NCI-H1092 treated with DMSO at 0.1 percent for 48 hours (cell line): Measurements from ENCODE around the gene TRH.
"Not testable (repeated sequence)": the region's sequence is repeated elsewhere in the genome, so short reads cannot be mapped to it uniquely, and the experiment has no call there.

Experiments
- DNase-seq: peaks from one replicate; lab custom pipeline; 2025; lab: John Stamatoyannopoulos, UW

TRH gene

DNA sequence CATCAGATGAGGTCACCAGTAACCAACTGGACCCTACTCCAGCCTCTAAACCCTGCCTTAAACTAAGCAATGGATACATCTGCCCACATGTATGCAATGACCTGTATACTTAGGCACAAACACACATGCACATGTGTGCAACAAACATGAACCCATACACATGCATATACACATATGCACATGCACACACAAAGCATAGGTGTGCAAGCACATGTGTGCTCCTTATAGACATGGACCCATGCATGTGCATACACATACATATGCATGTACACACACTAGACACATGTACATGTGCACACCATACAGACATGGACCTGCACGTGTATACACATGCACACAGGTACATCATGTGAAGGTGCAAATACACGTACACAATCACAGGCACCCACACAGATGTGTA lies 8.6 kb upstream of the TRH start:
- no peak for DNase-seq

DNA sequence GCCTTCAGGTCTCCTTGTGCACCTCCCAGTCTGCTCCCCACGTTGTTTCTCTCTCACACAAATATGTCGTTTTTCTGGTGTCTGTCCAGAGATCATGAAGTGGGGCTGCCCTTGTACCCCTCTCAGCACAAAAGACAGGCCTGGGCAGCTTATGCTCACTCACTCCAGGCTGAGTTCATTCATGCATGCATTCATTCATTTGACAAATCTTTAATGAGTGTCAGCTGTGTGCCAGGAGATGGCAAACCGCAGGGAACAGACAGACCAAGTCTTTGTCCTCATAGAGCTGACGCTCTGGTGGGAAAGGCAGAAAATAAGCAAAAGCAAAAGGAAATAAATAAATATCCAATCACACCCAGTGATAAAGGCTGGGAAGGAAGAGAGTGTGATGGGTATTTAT lies 7.6 kb upstream of the TRH start:
- no peak for DNase-seq

GRCh38 chr3:129967761-129968160 lies 6.8 kb upstream of the TRH start:
- no peak for DNase-seq

GRCh38 chr3:129971351-129972052 lies 3.0 kb upstream of the TRH start:
- no peak for DNase-seq

DNA sequence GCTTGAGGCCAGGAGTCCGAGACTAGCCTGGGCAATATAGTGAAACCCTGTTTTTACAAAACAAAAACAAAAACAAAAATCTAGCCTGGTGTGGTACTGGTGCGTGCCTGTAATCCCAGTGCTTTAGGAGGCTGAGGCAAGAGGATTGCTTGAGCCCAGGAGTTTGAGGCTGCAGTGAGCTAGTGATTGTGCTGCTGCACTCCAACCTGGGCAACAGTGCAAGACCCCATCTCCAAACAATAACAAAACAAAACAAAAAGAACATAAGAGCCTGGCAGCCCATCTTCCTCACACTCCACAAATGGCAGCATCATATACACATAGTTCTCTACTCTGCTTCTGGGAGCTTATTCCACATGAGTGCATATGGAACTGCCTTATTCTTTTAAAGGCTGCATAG lies 2.2 kb upstream of the TRH start:
- no peak for DNase-seq

DNA sequence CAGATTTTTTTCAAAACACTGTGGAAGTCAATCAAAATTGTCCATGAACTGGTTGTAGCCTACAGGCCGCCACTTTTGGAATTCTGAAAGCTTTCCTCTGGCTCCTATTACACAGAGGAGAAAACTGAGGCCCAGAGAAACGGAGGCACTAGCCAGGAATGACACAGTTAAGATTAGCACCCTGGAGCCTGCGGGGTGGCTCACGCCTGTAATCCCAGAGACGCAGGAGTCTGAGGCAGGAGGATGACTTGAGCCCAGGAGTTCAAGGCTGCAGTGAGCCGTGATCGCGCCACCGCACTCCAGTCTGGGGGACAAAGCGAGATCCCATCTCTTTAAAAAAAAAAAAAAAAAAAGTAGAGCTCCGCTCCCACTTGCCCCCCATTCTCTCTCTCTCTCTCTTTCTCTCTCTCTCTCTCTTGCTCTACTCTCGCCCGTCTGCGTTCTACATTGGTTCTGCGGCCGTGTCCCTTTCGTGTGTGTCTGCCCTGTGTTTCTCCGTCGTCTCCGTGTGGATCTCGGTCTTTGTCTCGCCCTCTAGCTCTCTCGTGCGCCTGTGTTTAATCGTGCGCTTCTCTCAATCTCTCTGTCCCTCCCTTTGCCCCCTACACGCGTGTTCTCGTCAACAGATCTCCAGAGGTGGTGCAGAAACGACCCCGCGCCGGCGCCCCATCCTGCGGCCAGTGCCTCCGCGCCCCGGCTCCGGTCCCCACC lies 512 bp upstream of the TRH start:
- no peak for DNase-seq

GRCh38 chr3:129974833-129975704 lies 549 bp downstream of the TRH start:
- peak; percentile 20 for DNase-seq

GRCh38 chr3:129975705-129976048 lies 1.2 kb downstream of the TRH start:
- no peak for DNase-seq

GRCh38 chr3:129976286-129976685 lies 1.8 kb downstream of the TRH start:
- no peak for DNase-seq

DNA sequence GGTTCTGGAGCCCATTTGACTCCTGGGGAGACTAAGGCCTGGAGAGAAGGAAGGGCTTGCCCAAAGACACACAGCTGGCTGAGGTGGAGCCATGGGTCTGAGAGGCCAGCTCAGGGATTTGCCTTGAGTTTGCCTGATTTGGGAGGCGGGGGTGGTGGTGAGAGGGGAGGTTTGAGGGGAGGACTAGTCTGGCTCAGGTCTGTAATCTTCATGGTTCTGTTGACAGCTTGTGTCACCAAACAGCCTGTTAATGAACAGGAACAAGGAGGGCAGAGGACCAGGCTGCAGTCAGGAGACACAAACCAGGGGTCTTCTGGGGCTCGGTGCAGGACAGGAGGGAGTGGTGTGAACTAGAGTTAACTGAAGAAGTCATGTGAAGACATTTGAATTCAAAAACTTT lies 3.6 kb downstream of the TRH start:
- no peak for DNase-seq

DNA sequence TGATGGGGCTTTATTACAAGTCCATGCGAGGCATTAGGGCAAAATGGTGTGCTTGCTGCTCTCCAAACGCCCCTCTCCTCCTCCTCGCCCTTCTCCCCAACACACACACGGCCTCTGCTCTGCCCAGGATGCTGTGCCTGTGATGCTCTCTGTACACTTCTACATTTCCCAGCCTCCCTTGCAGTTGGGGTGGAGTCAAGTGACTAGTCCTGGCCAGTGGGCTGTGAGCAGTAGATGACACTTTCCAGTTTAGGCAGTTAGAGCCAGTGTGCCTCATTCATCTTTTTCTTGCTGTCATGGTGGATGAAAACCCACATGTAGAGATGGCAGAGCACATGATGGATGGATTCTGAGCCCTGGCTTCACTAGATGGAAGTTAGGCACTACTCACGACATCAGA lies 5.4 kb downstream of the TRH start:
- no peak for DNase-seq

GRCh38 chr3:129983561-129983960 lies 9.0 kb downstream of the TRH start:
- DNase-seq = no peak

DNA sequence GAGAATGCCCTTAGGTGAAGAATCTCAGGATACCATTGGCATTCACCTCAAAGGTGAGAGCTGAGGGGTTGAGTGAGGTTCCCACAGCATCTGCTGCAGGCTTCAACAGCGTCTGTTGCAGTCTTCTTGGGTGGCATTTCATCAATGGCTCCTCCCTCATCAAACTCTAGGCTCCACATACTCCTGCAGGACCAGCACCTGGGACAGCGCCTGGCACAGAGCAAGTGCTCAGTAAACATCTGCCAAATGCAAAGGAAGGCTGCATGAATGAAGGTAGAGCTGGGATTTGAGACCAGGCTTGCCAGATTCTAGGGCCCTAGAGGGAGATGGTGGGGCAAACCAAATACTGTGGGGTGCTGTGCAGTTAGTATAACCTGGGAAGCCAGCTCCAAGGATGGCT lies 9.6 kb downstream of the TRH start:
- DNase-seq = no peak

DNA sequence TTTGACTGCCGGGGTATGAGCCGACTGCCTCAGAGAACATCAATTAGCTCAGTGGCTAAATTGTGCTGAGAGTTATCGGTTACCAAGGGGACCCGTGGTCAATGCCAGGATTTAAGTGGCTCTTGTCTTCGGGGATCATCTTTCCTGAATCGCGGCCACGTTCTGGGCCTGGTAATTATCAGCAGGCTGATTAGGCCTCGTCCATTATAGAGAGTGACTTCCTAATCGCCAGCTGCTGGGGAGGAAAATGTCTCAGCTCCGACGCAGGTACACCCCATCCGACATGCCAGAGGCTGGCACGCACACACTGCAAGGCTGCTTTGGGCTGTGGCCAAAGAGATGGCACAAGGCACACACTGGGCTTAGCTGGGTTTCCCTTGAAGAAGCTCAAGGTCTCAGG lies 10.6 kb downstream of the TRH start:
- peak; percentile 89 for DNase-seq

DNA sequence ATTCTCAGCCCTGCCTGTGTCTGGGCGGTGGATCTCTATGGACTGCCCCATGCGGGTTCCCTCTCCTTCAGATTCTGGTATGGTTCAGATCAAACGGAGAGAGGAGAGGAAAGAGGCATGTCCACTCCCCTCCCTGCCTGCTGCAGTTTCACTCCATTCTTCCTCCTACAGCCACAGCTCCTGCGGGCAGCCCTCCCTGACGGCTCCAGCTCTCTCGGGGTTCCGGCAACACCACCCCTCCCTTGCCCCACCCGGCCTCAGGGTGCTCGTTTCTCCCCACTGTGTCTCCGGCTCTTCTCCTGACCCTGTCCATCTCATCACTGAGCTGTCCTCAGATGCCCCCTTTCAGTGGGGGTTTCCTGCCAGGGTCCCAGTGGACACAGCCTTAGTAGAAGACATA lies 13.9 kb downstream of the TRH start:
- no peak for DNase-seq

- peak; percentile 15 for DNase-seq
These were observed 14.9 kb downstream of the TRH start for GRCh38 chr3:129989414-129989813.

DNA sequence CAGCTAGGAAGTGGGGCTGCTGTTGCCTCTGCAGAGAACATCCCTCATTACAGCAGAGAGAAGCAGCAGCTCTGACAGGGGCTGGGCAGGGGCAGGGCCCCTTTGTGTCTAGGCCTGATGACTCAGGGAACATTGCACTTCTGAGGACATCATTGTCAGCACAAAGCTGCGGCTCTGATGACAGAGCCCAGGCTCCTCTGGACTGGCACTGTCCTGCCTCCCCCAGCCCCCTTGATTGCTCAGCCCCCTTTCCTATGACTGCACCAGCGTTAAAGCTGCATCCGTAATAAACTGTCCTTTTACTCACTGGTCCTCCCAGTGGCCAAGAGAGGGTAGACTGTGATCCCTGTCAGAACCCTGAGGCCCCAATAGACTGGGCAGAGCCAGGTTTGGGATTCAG lies 18.3 kb downstream of the TRH start:
- DNase-seq = no peak

- DNase-seq = no peak
These were observed 20.5 kb downstream of the TRH start for GRCh38 chr3:129994883-129995559.

- DNase-seq = no peak
These were observed 21.6 kb downstream of the TRH start for GRCh38 chr3:129996073-129996472.

- DNase-seq = not testable (repeated sequence)
These were observed 24.7 kb downstream of the TRH start for GRCh38 chr3:129999176-129999575.

GRCh38 chr3:130002666-130003598 lies 28.4 kb downstream of the TRH start:
- DNase-seq = peak; percentile 39
